Heart right ventricle (tissue), 16 donors: ENCODE measurements around the gene LRRC74A. TPM values are rescaled to one million over a fixed set of nuclear protein-coding genes. Genes with fewer than 3 reads are reported as not detected.
A peak's percentile ranks its signal among the peaks of the same experiment; 100 is the strongest.

Experiments used
- ATAC-seq, 8 donors: fragments of 200-7000 bp; cut with Tn5 transposase; one replicate each; pipeline ENCODE4 v1.9.1; 2020; ENCODE audit warnings: mild to moderate bottlenecking in 8 of 8, moderate library complexity in 8 of 8, moderate number of reproducible peaks in 1 of 8
- DNase-seq, 2 donors: peaks; one replicate each; pipeline ENCODE4 v3.0.0-alpha.2; 2020
- H3K27ac ChIP-seq, 10 donors: fragments of 200-600 bp; sonication (generic) in 2 of 10; one replicate each; pipeline versions ENCODE4 v1.5.0 to v1.8.0; 2020 to 2022; ENCODE audit warnings: mild to moderate bottlenecking in 3 of 10
- H3K27me3 ChIP-seq, 7 donors: fragments of 200-600 bp; one replicate each; pipeline ENCODE4 v1.8.0; 2021 to 2022; ENCODE audit warnings: mild to moderate bottlenecking in 2 of 7
- H3K36me3 ChIP-seq, 9 donors: fragments of 200-600 bp; sonication (generic) in 1 of 9; one replicate each; pipeline versions ENCODE4 v1.5.0 to v1.8.0; 2020 to 2022; ENCODE audit warnings: mild to moderate bottlenecking in 2 of 9
- H3K4me1 ChIP-seq, 9 donors: fragments of 200-600 bp; sonication (generic) in 1 of 9; one replicate each; pipeline versions ENCODE4 v1.5.0 to v1.8.0; 2020 to 2022; ENCODE audit warnings: mild to moderate bottlenecking in 4 of 9
- H3K4me3 ChIP-seq, 10 donors: fragments of 200-600 bp; sonication (generic) in 2 of 10; one replicate each; pipeline versions ENCODE4 v1.5.0 to v1.8.0; 2020 to 2022; ENCODE audit warnings: mild to moderate bottlenecking in 7 of 10, moderate library complexity in 2 of 10
- H3K9me3 ChIP-seq, 11 donors: fragments of 200-600 bp in 10 of 11; sonication (generic) in 2 of 11; one replicate each; pipeline versions ENCODE4 v1.5.0 to v1.8.0; 2013 to 2022; ENCODE audit warnings: mild to moderate bottlenecking in 2 of 11, control low read depth in 1 of 11, moderate library complexity in 1 of 11
- WGBS, 2 donors: extraction: QIAGEN DNeasy Blood & Tissue Kit; methylation state at CpG; one replicate each; pipeline ENCODE4 v1.1.7; 2013; ENCODE audit warnings: inconsistent platforms in 1 of 2; 5-methylcytosine and 5-hydroxymethylcytosine counted together
- intact Hi-C, 10 donors: fragments of 100-400 bp; cut with DNase I; formaldehyde crosslinking; loops; one replicate each; pipeline versions ENCODE4 v1.11.1 to v1.14.2; 2022
- polyA plus RNA-seq, 2 donors: library from polyadenylated mRNA; stranded (reverse); fragments of 200-250 nt; gene quantifications; one replicate each; pipeline ENCODE4 v1.2.3, GENCODE V29; 2013
- total RNA-seq, 10 donors: library from RNA; stranded (reverse); fragmentation: NEBNext Ultra II Directional in 3 of 10; extraction: Animal tissue kit (Norgen Biotek cat#: 25700) in 3 of 10; gene quantifications; one replicate each; pipeline versions ENCODE4 v1.2.1 to v1.2.4, GENCODE V29; 2021 to 2023
- TF ChIP-seq, protein P1 (sequence below), 9 donors: fragments of 200-600 bp; sonication (generic) in 2 of 9; IDR thresholded peaks; one replicate each; pipeline versions ENCODE4 v1.5.0 to v1.8.0; 2021 to 2022; ENCODE audit warnings: antibody characterized with exemption in 9 of 9, mild to moderate bottlenecking in 5 of 9, moderate library complexity in 1 of 9
- donor health status: Arrhythmogenic right ventricular cardiomyopathy.
- donor health status: ischemic (EF 13 %, LVEDD 7.1; RV severe dilation, severe dysfunction).
- donor health status: healthy with polysubstance abuse.
- donor health status: DM: no; HTN: yes; CAD: no.
- donor health status: DM: no; HTN: no; CAD: no.
- donor health status: ischemic (EF 25% LVEDD 6.9; RV normal size, moderate dysfunction).
- donor health status: ischemic (EF 25% LVEDD 5.7; RV mildly dilated, moderate dysfunction).
- donor health status: healthy.
- donor health status: DM: yes; HTN: yes; CAD: no.
- donor health status: Ischemic cardiomyopathy.
- donor health status: ischemic (EF 35%, LVEDD 5.7; RV mildly dilated, moderate dysfunction).
- donor health status: nonischemic (EF 11% LVEDD 7.7; RV severe dilation, severe dysfunction).
- donor health status: DM: yes; HTN: yes; CAD: no.
- donor health status: PGD.
- donor health status: ischemic (EF 29% LVEDD 5.4; RV normal size, mild dysfunction).
- donor health status: nonischemic (EF 23%, LVEDD 6.1; RV moderate dilation, normal function).

LRRC74A gene
- total and polyA plus RNA-seq, 12 donors: not detected

DNA sequence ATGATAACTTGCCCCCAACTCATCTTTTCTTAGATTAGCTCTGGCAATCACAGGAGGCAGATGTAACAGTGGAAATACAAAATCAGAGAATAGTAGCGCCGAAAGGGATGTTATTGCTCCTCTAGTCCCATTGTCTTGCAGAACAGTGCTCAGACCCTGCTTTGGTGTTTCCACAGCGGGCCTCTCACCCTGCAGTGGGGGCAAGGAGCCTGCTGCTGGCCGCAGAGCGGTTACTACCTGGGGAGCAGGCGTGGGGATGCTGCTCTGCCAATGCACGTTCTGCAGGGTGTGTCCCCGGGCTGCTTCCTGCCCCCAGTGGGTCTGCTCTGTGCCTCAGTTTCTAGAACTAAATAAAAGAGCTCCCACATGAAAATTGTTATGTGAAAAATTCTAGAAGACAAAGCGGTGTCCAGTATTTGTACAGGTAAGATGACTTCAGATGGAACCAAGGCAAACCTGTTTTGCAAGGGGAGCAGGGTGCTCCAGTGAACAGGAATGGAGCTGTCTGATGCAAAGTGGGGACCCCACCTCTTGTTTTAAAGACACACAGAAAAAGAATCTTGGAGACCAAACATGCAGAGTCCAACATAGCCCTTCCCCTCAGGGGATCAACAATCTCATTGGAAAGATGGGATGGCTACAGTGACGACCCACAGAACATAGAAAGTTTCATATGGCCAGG lies 35.5 kb downstream of the LRRC74A start:
- H3K4me1 ChIP-seq: peaks cover 3 to 54% (median 36%) of the 10 kb centered on the region in 9 donors
- no peaks in the 10 kb centered on the region for H3K9me3 ChIP-seq
- DNase-seq: no peak
- no peaks in the 10 kb centered on the region for H3K27me3 ChIP-seq
- intact Hi-C loops: loop anchor here in 2 of 10 donors (2.0 to 10.0 kb wide), 3 partner anchors 17 to 147 kb away; partner anchors contain the start of gene ANGEL1 (in 1 of the 2)
- TF ChIP-seq, protein P1, sequence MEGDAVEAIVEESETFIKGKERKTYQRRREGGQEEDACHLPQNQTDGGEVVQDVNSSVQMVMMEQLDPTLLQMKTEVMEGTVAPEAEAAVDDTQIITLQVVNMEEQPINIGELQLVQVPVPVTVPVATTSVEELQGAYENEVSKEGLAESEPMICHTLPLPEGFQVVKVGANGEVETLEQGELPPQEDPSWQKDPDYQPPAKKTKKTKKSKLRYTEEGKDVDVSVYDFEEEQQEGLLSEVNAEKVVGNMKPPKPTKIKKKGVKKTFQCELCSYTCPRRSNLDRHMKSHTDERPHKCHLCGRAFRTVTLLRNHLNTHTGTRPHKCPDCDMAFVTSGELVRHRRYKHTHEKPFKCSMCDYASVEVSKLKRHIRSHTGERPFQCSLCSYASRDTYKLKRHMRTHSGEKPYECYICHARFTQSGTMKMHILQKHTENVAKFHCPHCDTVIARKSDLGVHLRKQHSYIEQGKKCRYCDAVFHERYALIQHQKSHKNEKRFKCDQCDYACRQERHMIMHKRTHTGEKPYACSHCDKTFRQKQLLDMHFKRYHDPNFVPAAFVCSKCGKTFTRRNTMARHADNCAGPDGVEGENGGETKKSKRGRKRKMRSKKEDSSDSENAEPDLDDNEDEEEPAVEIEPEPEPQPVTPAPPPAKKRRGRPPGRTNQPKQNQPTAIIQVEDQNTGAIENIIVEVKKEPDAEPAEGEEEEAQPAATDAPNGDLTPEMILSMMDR (IDR thresholded peaks at IDR 0.05): no peak
- H3K27ac ChIP-seq: peak overlapping the region in 4 of 10 donors; percentile 13 to 86 (median 30)
- peak overlapping the region in 1 of 10 donors; percentile 33 for H3K4me3 ChIP-seq
- no peak for ATAC-seq
- no peaks in the 10 kb centered on the region for H3K36me3 ChIP-seq
- WGBS, 2 donors: 67 to 75% methylated on average over 10 of the region's 10 CpGs

DNA sequence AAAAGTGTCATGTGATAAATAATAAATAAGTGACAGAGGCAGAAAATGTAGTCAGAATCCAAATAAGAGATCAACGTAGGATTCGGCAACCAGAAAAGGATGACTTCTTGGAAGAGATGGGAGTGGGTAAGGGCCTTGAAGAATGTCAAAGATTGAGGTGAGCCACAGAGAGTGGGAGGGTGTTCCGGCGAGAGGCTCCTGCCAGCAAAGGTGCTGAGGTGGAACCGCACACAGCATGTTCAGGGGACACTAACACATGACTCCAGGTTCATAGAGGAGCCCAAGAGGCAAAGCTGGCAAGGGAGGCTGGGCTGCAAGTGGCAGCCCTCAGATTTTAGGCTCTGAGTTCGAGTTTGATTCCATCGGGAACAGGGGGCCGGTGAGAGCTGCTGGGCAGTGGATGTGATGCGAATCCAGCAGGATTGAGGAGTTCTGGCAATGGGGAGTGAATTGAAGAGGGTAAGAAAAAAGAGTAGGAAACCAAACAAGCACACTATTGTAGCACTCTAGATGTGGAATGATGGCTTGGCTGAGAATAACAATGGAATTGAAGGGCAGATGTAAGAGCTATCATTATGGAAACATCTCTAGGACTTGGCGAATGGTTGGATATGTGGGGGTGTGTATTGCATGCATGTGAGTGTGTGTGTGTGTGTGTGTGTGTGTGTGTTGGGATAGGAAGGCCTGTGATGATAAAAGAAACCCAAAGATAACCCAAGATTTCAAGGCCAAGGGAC lies 36.5 kb downstream of the LRRC74A start:
- Histone ChIP-seq H3K27ac (peak overlapping the region in 7 of 10 donors; percentile 80 to 92 (median 85)), H3K27me3 (no peaks in the 10 kb centered on the region), H3K4me1 (peaks cover 3 to 60% (median 41%) of the 10 kb centered on the region in 9 donors), H3K9me3 (no peaks in the 10 kb centered on the region), H3K36me3 (no peaks in the 10 kb centered on the region), H3K4me3 (peak overlapping the region in 5 of 10 donors; percentile 41 to 56 (median 47))
- intact Hi-C loops: loop anchor here in 2 of 10 donors (2.0 to 10.0 kb wide), 3 partner anchors 18 to 148 kb away; partner anchors contain the start of gene ANGEL1 (in 1 of the 2)
- TF ChIP-seq, protein P1 (IDR thresholded peaks at IDR 0.05): no peak
- WGBS, 2 donors: 78 to 82% methylated on average over 10 of the region's 10 CpGs
- DNase-seq: no peak
- ATAC-seq: peak in 1 of 8 donors; percentile 11

DNA sequence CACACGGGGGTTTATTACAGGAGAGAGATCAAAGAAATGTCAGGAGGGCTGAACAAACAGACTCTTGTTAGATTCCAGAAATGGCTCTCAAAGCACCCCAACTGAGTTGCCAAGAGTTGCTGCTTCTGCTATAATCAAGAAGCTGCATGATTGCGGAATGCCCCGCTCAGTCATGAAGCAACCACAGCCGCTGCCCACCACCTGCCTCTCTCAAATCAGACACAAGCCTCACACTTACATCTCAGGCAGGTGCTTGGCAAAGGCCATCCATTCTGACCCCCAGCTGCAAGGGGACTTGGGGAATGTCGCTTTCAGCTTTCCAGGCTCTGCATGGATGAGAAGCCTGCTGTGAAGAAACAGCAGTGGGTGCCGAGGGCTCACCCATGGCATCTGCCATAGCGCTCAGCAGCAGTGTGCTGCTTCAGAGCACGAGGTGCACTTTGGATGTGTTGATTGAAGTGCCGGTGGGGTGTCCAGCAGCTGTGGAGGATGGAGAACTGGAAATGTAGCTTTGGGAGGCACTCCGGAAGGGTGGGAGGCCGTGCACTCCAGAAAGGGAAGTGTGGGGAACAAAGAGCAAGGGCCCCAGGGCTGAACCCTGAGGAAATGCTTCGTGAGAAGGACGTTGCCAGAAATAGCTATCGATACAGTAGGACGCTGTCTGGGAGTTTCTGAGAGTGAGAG lies 37.7 kb downstream of the LRRC74A start:
- H3K4me3 ChIP-seq: peak overlapping the region in 8 of 10 donors; percentile 21 to 56 (median 43)
- intact Hi-C loops: loop anchor here in 2 of 10 donors (2.0 to 10.0 kb wide), 3 partner anchors 19 to 149 kb away; partner anchors contain the start of gene ANGEL1 (in 1 of the 2)
- ATAC-seq (peak; percentile 79 to 93 (median 90)), DNase-seq (peak; percentile 48 to 86)
- peaks cover 8 to 70% (median 51%) of the 10 kb centered on the region in 9 donors for H3K4me1 ChIP-seq
- 23 to 28% methylated on average over 15 of the region's 15 CpGs for WGBS, 2 donors
- TF ChIP-seq, protein P1 (IDR thresholded peaks at IDR 0.05): no peak
- H3K27ac ChIP-seq: peak overlapping the region; percentile 36 to 92 (median 84)
- H3K9me3 ChIP-seq: no peaks in the 10 kb centered on the region
- H3K36me3 ChIP-seq: no peaks in the 10 kb centered on the region
- H3K27me3 ChIP-seq: no peaks in the 10 kb centered on the region

DNA sequence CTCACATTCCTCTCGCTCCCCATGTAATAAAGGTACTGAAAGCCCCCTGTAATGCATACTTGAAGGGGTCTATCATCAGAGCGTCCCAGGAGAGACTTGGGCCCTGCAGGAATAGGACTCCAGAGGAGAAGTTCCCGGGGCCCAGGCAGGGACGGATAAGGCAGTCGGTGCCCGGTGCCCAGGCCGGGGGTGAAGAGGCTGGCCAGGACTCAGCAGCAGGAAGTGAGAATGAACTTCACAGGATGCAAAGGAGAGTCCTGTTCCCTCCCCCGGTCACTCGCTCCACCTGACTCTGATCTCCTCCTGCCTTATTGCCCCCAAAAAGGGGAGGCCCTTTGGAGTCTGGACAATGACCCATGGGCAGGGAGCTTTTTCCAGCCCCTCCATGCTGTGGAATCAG lies 40.2 kb downstream of the LRRC74A start:
- WGBS, 2 donors: 58 to 64% methylated on average over 9 of the region's 9 CpGs

More for the DNA sequence above, 40.2 kb downstream of the LRRC74A start:
- Histone ChIP-seq H3K4me3 (no peak overlapping the region), H3K27ac (peak overlapping the region in 7 of 10 donors; percentile 2 to 91 (median 83)), H3K36me3 (no peaks in the 10 kb centered on the region), H3K27me3 (no peaks in the 10 kb centered on the region), H3K9me3 (no peaks in the 10 kb centered on the region), H3K4me1 (peaks cover 8 to 62% (median 48%) of the 10 kb centered on the region in 9 donors)
- ATAC-seq (no peak), DNase-seq (no peak)
- intact Hi-C loops: loop anchor here in 1 of 10 donors (10.0 kb wide), 1 partner anchor 152 kb away; no protein-coding TSS in a partner anchor
- TF ChIP-seq, protein P1 (IDR thresholded peaks at IDR 0.05): no peak
